HG03469 (cell line): ENCODE data around the gene ATP9A.
"Not testable (repeated sequence)": the region's sequence is repeated elsewhere in the genome, so short reads cannot be mapped to it uniquely, and the experiment has no call there.

Experiments used
- ATAC-seq: cut with Tn5 transposase; IDR thresholded peaks from one replicate; pipeline ENCODE4 v1.9.1; 2021; ENCODE audit warnings: mild to moderate bottlenecking, moderate library complexity, moderate number of reproducible peaks; ENCODE audit not compliant: unreplicated experiment

The ATP9A gene

DNA sequence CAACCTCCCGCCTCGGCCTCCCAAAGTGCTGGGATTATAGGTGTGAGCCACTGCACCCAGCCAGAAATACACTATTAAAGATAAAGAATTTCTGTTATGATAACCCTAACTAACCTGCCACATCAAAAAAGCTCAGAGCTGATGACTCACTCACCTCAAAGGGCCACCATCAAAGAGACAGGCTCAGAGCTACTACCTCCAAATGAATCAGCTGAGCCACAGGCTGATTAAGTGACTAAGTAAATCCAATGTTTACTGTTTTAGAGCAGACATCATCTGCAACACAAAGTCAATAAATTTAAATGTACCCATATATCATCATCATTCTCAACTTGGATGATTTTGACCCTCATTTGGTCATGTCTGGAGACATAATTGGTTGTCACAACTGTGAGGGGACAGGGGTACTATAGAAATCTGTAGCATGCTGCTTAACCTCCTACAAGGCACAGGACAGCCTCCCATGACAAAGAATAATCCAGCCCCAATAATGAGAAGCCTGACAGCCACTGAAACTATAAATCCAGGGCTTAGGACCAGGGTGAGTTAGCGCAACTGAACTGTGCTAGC lies 106.5 kb downstream of the ATP9A start:
- ATAC-seq, result no peak

DNA sequence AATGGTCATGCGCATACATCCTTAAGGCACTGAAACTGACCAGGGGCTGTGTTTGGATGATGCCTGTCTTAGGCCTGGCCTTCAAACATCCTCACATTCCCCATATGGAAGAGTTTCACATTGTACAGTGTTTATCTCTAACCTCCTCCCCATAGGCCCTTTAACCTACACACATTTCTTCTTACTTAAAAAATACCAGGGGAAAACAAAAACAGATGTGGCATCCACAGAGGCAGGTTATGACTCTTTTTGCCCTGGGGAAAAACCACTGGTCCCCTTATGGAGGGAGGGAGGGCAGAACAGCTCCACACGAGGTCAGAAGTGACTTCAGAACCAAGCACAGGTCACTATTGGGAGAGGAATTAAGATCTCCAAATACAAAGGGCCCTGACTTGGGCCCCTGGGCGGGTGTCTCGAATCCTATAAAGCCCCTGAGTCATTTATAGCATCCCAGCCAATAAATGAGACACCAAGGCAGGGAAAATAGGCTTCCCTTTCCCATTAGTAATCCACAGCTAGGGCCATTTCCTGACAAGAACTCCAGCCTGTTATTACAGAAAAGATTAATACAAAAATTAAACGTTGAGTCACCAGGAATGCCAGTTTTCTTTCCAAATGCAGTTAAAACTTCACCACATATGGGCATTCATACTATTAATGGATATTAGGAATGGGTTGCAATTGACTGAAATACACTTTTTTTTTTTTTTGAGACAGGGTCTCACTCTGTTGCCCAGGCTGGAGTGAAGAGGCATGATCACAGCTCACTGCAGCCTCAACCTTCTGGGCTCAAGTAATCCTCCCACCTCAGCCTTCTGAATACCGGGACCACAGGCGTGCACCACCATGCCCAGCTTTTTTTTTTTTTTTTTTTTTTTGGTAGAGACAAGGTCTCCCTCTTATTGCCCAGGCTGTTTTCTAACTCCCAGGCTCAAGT lies 107.2 kb downstream of the ATP9A start:
- no peak for ATAC-seq

- ATAC-seq, result no peak
Observed at GRCh38 chr20:51659491-51660050, 108.6 kb downstream of the ATP9A start.

DNA sequence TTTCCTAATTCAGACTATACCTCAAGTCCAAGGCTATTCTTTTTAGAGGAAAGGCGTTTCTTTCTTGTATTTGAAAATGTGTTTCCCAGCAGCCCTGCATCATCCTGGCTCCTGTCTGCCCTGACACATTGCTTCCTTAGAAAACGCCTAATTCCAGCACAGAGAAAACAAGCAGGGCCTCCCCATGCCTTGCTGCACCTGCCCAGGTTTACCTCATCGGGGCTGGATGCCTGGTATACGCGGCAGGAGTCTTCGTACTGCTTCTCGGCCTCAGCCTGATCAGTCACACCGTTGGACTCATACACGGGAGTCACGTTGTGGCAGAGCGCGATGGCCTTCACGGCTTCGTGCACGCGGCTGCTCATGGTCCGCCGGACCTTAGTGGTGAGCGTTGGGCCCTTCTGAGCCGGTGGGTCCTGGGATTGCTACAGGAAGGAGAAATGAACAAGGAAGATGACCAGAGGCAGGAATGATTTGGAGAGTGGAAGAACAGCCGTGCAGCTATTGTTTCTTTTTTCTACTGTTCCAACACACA lies 111.4 kb downstream of the ATP9A start:
- no peak for ATAC-seq

DNA sequence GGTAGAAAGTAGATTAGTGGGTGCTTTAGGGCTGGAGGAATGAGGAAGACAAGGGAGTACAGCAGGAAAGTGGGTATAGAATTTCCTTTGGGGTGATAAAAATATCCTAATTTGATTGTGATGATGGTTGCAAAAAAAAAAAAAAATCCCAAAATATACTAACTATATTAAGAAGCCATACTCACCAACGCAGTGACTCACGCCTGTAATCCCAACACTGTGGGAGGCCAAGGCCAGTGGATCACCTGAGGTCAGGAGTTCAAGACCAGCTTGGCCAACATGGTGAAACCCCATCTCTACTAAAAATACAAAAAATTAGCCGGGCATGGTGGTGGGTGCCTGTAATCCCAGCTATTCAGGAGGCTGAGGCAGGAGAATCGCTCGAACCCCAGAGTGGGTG lies 112.1 kb downstream of the ATP9A start:
- not testable (repeated sequence) for ATAC-seq

- ATAC-seq, result no peak
Observed at GRCh38 chr20:51654495-51654894, 113.7 kb downstream of the ATP9A start.

DNA sequence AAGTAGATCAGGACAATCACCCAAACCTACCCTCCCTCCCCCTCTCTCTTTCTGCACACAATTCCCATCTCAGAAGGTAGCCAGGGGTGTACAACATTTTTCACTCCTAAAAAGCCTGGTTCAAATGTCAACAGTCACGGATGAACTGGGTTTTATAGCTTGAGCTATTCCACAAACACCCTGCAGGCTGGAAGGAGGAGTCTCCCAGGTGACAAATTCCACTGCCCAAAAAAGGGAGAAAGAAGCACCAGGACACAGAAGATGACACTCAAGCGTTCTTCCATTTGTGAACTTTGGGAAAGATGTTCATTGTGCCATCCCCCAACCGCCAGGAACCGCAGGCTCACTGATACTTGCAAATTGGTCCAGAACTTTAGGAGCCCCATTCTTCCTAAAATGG lies 114.1 kb downstream of the ATP9A start:
- ATAC-seq, result no peak

- no peak for ATAC-seq
Observed at GRCh38 chr20:51653226-51653625, 115.0 kb downstream of the ATP9A start.

- ATAC-seq, result no peak
Observed at GRCh38 chr20:51651921-51652549, 116.2 kb downstream of the ATP9A start.

GRCh38 chr20:51650685-51651134 lies 117.5 kb downstream of the ATP9A start:
- peak; percentile 50 for ATAC-seq

DNA sequence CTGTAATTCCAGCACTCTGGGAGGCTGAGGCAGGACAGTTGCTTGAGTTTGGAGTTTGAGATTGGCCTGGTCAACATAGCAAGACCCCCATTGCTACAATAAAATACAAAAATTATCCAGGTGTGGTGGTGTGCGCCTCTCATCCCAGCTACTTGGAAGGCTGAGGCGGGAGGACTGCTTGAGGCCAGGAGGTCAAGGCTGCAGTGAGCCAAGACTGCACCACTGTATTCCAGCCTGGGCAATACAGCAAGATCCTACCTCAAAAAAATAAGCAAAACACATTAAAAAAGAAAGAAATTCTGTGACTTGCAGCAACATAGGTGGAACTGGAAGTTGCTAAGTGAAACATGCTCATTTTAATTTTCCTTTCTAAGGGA lies 119.6 kb downstream of the ATP9A start:
- ATAC-seq, result no peak

DNA sequence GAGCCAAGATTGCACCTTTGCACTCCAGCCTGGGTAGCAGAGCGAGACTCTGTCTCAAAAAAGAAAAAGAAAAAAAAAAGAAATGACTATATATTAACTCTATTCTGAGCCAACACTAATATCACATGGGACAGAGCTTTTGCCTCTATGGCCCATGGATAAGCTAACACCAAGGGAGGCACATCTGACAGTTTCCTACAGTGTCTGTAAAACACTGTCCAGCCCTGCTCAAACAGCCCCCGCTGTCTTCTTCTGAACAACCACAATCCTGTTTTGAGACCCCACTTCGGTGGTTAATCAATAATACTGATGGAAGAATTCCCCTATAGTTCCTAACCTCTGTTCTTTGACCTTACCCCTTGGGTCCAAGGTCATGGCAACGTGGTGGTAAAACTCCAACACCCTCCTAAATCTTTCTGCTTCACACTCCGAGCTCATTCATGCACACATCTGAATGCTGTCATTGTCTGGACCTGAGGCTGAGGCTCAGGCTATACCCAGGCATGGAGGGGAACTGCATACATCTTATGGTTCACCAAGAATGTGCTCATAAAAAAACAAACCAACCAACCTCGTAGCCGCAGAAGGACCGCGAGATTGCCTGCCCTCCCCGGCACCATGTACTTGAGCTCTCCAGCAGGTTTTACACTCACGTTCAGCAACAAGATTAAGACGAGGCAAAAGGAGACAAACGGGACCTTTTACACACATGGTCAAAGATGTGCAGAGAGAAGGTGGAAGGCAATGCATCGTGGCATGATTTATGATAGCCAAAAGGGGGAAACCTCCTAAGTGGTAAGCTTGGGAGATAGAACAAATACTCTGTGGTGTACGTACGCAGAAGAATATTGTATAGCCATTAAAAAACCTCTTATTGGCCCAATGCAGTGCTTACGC lies 120.3 kb downstream of the ATP9A start:
- ATAC-seq, result no peak

DNA sequence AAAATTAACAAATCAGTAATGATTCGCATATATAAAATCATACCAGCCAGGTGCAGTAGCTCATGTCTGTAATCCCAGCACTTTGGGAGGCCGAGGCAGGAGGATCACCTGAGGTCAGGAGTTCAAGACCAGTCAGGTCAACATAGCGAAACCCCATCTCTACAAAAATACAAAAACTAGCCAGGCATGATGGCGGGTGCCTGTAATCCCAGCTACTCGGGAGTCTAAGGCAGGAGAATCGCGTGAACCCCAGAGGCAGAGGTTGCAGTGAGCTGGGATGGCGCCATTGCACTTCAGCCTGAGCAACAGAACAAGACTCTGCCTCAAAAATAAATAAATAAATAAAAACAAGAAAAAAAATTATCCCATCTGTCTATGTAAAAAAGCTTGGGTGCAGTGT lies 124.4 kb downstream of the ATP9A start:
- not testable (repeated sequence) for ATAC-seq

GRCh38 chr20:51643390-51643789 lies 124.8 kb downstream of the ATP9A start:
- ATAC-seq, result no peak

GRCh38 chr20:51641866-51642265 lies 126.3 kb downstream of the ATP9A start:
- ATAC-seq, result no peak

DNA sequence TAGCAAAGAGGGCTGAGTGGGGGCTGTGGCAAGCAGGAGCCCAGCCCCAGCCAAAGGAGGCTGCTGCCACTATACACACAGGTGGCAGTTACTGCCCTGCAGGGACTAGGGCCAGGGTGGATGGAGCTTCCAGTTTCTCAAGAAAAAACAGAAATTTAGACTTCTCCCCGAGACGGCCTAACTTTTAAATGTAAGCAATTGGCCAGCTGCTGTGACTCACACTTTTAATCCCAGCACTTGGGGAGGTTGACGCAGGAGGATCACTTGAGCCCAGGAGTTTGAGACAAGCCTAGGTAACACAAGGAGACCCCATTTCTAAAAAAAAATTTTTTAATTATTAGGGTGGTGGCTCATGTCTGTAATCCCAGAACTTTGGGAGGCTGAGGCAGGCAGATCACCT lies 127.4 kb downstream of the ATP9A start:
- ATAC-seq, result no peak

GRCh38 chr20:51639206-51639832 lies 128.9 kb downstream of the ATP9A start:
- ATAC-seq, result peak; percentile 48

- ATAC-seq, result no peak
Observed at GRCh38 chr20:51637241-51637640, 130.9 kb downstream of the ATP9A start.

- no peak for ATAC-seq
Observed at GRCh38 chr20:51636123-51636522, 132.1 kb downstream of the ATP9A start.

- ATAC-seq, result no peak
Observed at GRCh38 chr20:51635680-51636079, 132.5 kb downstream of the ATP9A start.
